ENCODE data around the gene CCL1.

DNA sequence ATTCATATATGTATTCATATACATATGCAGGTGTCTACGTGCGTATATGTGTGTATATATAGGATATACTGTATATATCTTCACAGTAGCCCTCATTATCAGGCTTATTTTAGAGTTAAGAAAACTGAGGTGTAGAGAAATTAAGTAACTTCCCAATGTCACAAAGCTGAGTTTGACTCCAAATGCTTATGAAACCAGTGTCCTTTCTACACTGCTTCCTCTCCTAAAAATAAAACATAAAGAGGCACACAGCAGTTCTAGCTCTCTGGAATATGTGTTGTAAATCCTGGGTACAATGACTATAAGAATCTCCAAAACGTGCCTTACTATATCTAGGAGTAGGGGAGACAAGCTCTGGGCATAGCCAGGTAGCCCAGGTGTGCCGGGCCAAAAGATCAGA, 40.0 kb upstream of the CCL1 start:
- TF ChIP-seq, protein P1, sequence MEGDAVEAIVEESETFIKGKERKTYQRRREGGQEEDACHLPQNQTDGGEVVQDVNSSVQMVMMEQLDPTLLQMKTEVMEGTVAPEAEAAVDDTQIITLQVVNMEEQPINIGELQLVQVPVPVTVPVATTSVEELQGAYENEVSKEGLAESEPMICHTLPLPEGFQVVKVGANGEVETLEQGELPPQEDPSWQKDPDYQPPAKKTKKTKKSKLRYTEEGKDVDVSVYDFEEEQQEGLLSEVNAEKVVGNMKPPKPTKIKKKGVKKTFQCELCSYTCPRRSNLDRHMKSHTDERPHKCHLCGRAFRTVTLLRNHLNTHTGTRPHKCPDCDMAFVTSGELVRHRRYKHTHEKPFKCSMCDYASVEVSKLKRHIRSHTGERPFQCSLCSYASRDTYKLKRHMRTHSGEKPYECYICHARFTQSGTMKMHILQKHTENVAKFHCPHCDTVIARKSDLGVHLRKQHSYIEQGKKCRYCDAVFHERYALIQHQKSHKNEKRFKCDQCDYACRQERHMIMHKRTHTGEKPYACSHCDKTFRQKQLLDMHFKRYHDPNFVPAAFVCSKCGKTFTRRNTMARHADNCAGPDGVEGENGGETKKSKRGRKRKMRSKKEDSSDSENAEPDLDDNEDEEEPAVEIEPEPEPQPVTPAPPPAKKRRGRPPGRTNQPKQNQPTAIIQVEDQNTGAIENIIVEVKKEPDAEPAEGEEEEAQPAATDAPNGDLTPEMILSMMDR (conservative IDR thresholded peaks at IDR 0.05 in 1 of 2, IDR thresholded peaks at IDR 0.05 in 1 of 2; ENCODE audit: low read depth in 1 of 2, low read length in 2 of 2) = no peak
- TF ChIP-seq EZH2 (IDR thresholded peaks at IDR 0.05; ENCODE audit: low read length, missing control alignments) = no peak
